Epithelial cell of esophagus (primary cell): ENCODE data around the gene SLBP.

ENCODE experiments used
- DNase-seq: peaks from one replicate; pipeline ENCODE4 v3.0.0; 2010; ENCODE audit warnings: low read depth
- H3K4me3 ChIP-seq: 2 replicates; pipeline ENCODE4 v1.5.1; 2011; ENCODE audit warnings: mild to moderate bottlenecking, low read length, control low read depth
- TF ChIP-seq, protein P1 (sequence below): IDR thresholded peaks from 2 replicates; pipeline ENCODE4 v1.5.1; 2011; ENCODE audit warnings: low read depth, mild to moderate bottlenecking, low read length, control low read depth, inconsistent platforms; ENCODE audit not compliant: insufficient read depth; ENCODE audit errors: missing control alignments

SLBP gene

DNA sequence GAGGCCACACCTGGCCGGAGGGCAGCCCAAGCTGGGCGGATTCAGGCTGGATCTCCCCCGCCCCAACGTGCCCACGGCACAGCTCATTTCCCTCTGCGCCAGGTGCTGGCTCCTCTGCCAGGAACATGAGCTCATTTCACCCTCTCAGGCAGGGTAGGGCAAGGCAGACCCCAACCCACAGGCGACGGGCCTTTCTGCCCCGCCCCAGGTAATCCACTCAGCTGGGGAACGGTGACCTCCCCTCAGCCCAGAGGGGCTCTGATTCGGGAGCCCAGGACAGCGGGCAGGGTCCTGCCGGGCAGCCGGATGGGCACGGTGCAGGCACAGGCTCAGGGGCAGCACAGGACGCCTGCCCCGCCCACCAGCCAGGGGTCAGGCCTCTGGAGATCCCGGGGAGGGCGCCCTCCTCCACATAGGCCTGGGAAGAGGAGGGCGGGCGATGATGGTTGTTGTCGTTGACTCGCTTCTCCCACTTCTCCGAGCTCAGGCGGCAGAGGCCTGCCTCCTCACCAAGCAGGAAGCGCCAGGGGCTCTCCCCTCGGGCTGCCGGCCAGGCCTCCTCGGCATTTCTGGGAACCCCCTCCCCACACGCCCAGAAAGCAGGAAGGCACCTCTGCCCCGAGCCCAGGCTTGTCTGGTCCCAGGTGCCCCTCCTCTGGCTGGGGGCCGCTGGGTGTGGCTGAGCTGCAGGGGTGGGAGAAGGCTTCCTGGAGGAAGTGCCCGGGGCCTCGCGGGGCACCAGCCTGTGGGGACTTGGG, 40.3 kb upstream of the SLBP start:
- TF ChIP-seq, protein P1, sequence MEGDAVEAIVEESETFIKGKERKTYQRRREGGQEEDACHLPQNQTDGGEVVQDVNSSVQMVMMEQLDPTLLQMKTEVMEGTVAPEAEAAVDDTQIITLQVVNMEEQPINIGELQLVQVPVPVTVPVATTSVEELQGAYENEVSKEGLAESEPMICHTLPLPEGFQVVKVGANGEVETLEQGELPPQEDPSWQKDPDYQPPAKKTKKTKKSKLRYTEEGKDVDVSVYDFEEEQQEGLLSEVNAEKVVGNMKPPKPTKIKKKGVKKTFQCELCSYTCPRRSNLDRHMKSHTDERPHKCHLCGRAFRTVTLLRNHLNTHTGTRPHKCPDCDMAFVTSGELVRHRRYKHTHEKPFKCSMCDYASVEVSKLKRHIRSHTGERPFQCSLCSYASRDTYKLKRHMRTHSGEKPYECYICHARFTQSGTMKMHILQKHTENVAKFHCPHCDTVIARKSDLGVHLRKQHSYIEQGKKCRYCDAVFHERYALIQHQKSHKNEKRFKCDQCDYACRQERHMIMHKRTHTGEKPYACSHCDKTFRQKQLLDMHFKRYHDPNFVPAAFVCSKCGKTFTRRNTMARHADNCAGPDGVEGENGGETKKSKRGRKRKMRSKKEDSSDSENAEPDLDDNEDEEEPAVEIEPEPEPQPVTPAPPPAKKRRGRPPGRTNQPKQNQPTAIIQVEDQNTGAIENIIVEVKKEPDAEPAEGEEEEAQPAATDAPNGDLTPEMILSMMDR: no peak
- no peak overlapping the region for H3K4me3 ChIP-seq
- peak; percentile 65 for DNase-seq

DNA sequence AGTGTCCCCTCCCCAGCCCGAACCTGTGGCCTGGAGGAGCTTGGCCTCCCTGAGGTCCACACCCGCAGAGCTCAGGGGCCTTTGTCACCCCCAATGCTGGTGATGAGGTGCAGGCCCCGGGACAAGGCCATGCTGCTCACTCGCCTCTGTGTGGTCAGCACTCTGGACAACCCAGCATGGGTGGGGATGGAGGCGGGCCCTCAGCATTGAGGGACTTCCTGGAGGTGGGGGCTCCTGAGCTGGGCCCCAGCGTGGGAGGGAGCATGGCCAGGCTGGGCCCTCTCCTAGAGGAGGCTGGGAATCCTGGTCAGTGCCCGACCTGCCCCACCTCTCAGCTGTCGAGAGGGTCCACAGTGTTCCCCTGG, 39.8 kb upstream of the SLBP start:
- H3K4me3 ChIP-seq: no peak overlapping the region
- DNase-seq: no peak
- TF ChIP-seq, protein P1: no peak

DNA sequence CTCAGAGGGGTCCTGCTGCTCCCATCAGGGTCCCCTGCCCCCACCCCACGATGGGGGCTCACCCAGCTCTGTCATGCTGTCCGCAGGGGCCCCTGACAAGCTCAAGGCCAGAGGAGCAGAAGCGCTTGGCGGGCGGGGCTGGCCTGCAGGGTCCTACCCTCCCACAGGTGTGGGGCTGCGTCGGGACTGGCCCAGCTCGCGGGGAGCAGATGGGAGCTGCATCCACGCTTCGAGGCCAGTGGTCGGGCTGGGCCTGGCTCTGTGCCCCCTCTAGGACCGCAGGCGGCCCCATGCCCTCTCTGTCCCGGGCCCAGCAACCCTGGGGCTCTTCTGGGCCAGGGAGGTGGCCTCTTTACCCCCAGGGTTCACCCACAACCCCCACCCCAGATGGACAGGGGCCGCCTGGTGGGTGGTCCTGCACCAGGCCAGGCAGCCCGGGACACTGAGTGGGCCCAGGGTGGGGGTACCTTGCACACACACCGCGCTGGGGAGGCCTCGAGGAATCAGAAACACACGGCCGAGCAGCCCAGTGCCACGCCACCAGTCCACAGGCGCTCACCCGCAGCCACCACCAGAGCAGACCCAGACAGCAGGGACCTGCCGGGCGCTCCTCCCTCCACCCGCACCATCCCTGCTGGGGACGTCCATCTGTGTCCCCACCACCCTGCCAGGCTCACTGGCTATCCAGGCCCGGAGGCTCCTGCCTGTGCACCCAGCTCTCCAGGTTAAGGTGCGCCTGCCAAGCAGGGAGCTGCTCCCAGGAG, 39.2 kb upstream of the SLBP start:
- no peak for DNase-seq

DNA sequence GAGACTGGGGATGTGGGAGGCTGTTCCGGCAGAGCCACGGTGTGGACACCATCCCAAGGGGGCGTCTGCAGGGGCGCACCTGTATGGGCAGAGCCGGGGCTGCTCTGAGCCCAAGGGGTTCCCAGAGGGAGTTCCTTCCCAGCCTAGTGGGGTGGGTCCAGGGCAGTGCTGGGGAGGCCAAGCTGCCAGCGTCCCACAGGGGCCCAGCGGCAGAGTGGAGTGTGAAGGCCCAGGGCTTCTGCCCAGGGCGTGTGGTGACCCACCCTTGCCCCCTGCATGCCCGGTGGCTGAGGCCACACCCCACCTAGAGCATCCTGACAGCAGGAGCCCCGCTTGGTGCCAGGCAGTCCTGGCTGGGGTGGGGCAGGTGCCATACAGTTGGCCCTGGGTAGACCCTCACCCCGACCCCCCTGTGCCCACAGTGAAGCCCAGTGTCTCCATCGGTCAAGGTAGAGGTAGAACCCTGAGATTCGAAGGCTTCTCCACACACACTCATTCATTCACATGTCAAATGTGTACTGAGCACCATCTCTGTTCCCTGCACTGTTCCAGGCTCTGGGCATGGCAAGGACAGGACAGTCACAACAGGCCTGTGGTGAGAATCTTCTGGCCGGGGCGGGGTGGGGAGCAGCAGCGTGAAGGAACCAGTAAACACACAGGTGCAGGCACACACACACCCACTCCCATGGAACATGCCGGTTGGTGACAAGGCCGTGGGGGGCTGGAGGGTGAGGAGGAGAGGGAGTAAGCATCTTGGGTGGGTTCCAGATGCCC, 38.4 kb upstream of the SLBP start:
- no peak overlapping the region for H3K4me3 ChIP-seq
- no peak for DNase-seq
- TF ChIP-seq, protein P1: no peak

More for the DNA sequence above, 39.2 kb upstream of the SLBP start:
- H3K4me3 ChIP-seq: no peak overlapping the region
- TF ChIP-seq, protein P1: no peak

DNA sequence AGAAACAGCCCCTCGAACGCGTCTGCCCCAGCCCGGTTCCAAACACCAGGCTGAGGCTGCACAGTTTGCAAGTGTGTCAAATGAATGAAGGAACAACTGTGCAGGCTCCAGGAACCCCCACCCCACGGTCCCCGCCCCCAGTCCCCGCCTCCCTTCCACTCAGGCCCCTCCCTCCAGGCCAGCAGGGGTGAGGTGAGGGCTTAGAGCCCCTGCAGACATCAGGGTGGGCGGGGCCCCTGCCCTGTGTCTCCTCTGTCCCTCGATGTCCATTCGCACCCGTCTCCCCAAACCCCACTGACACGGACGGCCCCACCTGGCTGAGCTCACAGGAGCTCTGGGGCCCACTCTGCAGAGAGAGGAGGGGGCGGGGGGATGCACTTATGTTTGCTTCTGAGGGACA, 37.7 kb upstream of the SLBP start:
- TF ChIP-seq, protein P1: no peak
- no peak for DNase-seq
- H3K4me3 ChIP-seq: no peak overlapping the region

DNA sequence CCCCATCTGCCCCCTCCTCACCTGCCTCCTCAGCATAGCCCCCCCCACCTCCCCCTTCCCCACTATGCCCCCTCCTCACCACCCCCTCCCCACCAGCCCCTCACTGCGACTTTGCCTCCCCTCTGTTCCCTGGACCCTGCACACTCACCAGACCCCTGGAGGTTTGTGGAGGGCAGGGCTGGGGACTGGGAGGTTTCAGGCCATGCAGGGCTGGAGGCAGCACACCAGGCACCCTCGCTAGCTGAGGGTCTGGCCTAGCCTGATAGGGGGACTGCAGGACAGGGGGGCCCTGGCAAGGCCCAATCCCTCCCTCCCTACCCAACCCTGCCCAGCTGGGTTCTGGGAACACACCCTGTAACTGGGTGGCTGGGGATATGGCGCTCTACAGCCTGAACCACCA, 37.3 kb upstream of the SLBP start:
- TF ChIP-seq, protein P1: no peak

More for the DNA sequence above, 37.3 kb upstream of the SLBP start:
- DNase-seq: no peak
- H3K4me3 ChIP-seq: no peak overlapping the region
